Esophagus squamous epithelium (tissue), 4 donors: Measurements from ENCODE around the gene FERMT2.

Experiments used
- POLR2A ChIP-seq, 4 donors: fragments of 450-650 bp; IDR thresholded peaks; one replicate each; pipeline ENCODE4 v1.6.1; 2017; ENCODE audit warnings: antibody characterized with exemption in 4 of 4, mild to moderate bottlenecking in 4 of 4, moderate library complexity in 3 of 4
- TF ChIP-seq, protein P1 (sequence below), 6 experiments: fragments of 450-650 bp in 4 of 6; fragments of 200-600 bp in 2 of 6; sonication (generic) in 2 of 6; IDR thresholded peaks; one replicate each; pipeline ENCODE4 v1.5.1; 2016 to 2019; ENCODE audit warnings: antibody characterized with exemption in 6 of 6, mild to moderate bottlenecking in 4 of 6, moderate library complexity in 4 of 6

DNA sequence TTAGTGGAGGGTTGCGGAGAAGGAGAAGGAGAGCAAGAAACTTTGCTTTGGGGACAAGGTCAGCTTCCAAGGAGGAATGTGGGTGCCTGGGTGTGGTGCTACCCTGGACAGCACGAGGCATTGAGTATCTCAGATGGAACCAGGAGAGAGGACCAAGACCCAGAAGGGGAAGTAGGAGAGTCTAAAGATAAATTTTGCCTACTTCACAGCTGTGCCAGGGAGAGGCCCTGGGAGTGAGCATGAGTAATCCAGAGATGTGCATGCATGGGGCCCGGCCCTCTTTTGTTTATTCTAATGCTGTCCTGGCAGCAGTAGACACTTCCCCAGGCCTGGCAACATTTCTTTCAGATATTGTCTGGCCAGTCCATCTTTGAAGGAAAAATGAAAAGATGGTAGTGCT is 110.0 kb downstream of the FERMT2 start:
- TF ChIP-seq, protein P1, sequence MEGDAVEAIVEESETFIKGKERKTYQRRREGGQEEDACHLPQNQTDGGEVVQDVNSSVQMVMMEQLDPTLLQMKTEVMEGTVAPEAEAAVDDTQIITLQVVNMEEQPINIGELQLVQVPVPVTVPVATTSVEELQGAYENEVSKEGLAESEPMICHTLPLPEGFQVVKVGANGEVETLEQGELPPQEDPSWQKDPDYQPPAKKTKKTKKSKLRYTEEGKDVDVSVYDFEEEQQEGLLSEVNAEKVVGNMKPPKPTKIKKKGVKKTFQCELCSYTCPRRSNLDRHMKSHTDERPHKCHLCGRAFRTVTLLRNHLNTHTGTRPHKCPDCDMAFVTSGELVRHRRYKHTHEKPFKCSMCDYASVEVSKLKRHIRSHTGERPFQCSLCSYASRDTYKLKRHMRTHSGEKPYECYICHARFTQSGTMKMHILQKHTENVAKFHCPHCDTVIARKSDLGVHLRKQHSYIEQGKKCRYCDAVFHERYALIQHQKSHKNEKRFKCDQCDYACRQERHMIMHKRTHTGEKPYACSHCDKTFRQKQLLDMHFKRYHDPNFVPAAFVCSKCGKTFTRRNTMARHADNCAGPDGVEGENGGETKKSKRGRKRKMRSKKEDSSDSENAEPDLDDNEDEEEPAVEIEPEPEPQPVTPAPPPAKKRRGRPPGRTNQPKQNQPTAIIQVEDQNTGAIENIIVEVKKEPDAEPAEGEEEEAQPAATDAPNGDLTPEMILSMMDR (IDR thresholded peaks at IDR 0.05), result no peak
- no peak for TF ChIP-seq POLR2A (IDR thresholded peaks at IDR 0.05)
